Subcutaneous adipose tissue (tissue), 4 donors: ENCODE measurements around the gene TIMP2. TPM values are rescaled to one million over a fixed set of nuclear protein-coding genes. Genes with fewer than 3 reads are reported as not detected.

Experiments
- total RNA-seq, 4 donors: library from RNA; depleted of rRNA; stranded (reverse); fragments of >200 nt; gene quantifications; one replicate each; pipeline ENCODE4 v1.1.0, GENCODE V29; 2016
- TF ChIP-seq, protein P1 (sequence below): fragments of 450-650 bp; IDR thresholded peaks from one replicate; pipeline ENCODE4 v1.5.1; 2016; ENCODE audit warnings: low read depth, mild to moderate bottlenecking, control low read depth, antibody characterized with exemption, moderate library complexity

Gene TIMP2
- total RNA-seq, 4 donors from 2014 or later, result 123 to 267 (median 233) TPM

DNA sequence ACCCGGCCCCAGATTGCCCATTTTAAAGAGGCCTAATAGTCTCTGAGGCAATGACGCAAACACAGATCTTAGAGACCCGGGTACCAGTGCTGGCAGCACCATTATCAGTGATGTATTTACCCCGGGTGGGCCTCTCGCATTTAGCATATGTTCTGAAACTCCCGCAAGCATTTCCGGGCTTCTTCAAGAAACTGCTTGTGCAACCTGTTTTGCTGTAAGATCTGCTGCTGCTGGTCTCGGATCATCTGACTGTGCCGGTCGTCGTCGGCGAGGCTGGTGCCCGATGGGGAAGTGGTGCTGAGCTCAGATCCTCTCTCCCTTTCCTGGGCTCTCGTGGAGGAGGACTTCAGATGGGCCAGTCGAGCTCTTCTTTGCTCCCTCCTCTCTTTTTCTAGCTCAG, 34.7 kb downstream of the TIMP2 start:
- TF ChIP-seq, protein P1, sequence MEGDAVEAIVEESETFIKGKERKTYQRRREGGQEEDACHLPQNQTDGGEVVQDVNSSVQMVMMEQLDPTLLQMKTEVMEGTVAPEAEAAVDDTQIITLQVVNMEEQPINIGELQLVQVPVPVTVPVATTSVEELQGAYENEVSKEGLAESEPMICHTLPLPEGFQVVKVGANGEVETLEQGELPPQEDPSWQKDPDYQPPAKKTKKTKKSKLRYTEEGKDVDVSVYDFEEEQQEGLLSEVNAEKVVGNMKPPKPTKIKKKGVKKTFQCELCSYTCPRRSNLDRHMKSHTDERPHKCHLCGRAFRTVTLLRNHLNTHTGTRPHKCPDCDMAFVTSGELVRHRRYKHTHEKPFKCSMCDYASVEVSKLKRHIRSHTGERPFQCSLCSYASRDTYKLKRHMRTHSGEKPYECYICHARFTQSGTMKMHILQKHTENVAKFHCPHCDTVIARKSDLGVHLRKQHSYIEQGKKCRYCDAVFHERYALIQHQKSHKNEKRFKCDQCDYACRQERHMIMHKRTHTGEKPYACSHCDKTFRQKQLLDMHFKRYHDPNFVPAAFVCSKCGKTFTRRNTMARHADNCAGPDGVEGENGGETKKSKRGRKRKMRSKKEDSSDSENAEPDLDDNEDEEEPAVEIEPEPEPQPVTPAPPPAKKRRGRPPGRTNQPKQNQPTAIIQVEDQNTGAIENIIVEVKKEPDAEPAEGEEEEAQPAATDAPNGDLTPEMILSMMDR, result no peak

DNA sequence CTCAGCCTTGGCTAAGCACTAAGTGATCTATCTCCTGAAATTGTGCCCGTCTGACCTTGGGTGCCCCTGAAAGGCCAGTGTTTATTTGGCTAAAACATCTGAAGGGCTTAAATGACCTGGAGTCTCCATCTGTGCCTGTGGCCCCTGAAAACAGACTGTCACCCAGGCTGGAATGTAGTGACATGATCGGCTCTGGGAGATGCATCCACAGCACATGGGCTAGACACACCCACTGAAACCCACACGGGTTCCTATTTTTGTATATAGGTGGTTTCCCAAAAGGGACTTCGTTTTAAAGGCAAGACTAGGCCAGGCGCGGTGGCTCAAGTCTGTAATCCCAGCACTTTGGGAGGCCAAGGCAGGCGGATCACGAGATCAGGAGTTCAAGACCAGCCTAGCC, 35.7 kb downstream of the TIMP2 start:
- TF ChIP-seq, protein P1, result no peak

DNA sequence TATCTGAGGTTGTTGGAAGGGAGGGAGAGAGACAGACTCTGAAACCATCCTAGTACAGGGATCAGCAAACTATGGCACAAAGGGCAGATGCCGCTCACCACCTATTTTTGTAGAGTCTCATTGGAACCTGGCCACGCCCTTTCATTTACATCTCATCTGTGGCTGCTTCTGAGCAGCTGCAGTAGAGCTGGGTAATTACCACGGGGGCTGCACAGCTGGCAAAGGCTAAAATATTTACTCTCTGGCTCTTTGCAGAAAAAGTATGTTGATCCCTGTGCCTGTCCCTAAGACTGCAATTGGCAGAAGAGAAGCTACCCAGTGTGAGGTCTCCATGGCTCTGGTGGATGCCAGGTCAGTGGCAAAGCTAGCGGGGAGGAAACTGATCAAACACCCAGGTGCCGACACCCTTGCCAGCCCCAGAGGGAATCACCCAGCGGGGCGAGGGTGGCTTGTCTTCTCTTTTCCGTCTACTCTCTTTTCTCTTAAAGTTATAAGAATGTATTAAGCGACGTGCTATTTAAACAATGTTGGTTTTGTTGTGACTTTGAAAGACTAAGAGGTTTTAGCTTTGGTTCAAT, 36.2 kb downstream of the TIMP2 start:
- TF ChIP-seq, protein P1, result no peak

DNA sequence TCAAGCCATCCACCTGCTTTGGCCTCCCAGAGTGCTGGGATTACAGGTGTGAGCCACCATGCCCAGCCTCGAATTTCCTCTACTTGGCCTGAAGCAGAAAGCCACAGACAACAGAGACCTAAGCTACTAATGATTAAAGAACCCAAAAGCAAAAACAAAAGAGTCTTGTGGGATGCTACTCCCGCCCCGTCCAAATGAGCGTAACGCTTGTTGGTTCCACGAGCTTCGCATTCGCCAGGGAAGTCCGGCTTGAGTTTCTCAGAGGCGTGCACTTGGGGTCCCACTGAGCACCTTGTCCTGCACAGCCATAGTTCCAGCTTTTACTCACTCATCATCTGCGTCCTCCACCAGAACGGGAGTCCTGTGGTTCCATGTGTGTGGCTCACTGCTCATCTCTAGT, 38.2 kb downstream of the TIMP2 start:
- TF ChIP-seq, protein P1, result no peak

DNA sequence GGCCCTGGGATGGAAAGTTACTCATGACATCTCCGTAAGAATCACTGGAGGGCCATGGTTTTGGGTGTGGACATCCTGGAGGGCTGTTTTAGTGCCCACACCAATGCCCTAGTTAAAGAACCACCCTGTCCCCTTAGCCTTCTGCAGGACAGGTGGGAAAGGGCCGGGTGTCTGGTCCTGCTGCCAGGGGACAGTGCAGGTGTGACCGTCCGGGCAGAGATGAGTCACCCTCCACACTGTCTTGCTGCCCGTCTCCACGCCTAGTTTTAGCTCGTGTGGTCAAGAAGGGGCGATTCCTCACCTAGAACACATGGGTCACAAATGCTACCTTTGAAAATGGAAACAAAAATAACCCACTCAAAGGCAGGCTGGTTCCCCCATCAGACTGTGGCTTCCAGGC, 39.2 kb downstream of the TIMP2 start:
- TF ChIP-seq, protein P1, result no peak

DNA sequence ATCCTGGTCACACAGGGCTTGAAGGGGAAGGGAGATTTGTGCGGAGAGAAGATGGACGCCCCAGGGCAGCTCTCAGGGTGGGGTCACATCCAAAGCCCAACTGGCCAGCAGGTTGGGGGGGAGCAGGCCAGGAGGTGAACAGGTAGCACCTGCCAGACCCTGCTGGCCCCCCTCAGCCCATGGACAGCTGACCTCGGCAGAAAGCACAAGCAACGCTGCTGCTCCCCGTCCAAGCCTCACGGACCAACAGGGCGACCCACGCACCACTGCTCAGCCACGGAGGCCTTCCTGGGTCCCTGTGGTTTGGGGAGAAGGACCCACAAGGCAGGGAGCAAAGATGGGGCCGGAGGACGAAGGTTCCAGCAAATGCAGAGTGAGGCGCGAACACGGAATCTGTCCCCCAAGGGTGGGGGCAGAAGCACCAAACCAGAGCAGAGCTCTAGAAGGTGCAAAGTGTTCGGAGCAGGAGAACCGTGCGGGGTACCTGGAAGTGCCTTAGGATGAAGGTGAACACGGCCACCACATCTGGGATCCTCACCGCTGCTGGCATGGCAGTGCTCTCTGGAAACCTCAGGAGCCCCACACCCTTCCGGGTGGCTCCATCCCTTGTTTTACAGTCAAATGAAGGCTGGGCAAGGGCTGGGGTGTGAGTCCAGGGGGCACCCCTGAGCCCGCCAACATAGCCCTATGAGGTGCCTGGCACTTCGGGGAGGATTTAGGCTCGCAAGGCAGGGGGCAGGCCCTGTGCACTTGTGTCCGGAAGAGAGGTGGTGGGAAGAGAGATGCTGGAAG, 40.1 kb downstream of the TIMP2 start:
- TF ChIP-seq, protein P1, result no peak

DNA sequence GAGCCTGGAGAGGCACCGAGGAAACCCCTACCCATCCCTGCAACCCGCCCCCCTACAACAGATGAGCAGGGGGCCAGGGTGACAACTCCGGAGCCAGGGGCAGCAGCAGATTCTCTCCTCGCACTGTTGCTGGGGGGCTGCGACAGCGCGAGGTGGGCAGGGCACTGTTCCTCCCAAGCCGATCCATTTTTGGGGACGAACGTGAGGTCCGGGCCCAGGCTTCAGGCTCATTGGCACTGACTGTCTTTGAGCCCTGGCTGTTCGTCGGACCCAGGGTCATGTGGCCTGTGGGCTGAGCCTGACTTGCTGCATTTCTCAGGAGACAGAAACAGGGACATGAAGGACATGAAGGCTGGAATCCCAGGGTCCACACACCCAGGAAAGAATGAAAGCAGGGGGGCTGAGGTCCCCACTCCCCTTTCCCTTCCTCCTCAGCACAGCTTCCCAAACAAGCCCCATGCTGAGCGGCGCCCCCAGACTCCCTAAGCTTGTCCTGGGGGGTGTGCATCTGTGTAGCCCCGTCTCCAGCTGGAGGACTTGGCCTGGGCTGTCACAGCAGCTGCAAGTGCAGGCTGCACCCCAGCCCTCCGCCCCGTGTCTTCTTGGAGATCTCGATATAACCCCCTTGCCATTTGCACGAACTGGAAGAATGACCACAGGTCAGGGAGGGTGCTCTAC, 40.9 kb downstream of the TIMP2 start:
- TF ChIP-seq, protein P1, result no peak
